Suprapubic skin (tissue), 4 donors: ENCODE measurements around the gene GIMAP8. TPM values are rescaled to one million over a fixed set of nuclear protein-coding genes. Genes with fewer than 3 reads are reported as not detected.

ENCODE experiments used
- DNase-seq, 2 donors: peaks; one replicate each; pipeline ENCODE4 v3.0.0-alpha.2; 2019; ENCODE audit warnings: low spot score in 2 of 2
- H3K27ac ChIP-seq: fragments of 200-600 bp; sonication (generic); one replicate; pipeline ENCODE4 v1.5.1; 2019
- H3K27me3 ChIP-seq: fragments of 200-600 bp; sonication (generic); one replicate; pipeline ENCODE4 v1.5.1; 2019
- H3K36me3 ChIP-seq: fragments of 200-600 bp; sonication (generic); one replicate; pipeline ENCODE4 v1.5.1; 2019
- H3K4me1 ChIP-seq: fragments of 200-600 bp; sonication (generic); one replicate; pipeline ENCODE4 v1.5.1; 2019
- H3K4me3 ChIP-seq: fragments of 200-600 bp; sonication (generic); one replicate; pipeline ENCODE4 v1.5.1; 2019; ENCODE audit warnings: mild to moderate bottlenecking
- H3K9me3 ChIP-seq: fragments of 200-600 bp; sonication (generic); one replicate; pipeline ENCODE4 v1.5.1; 2019
- EP300 ChIP-seq: sonication (generic); formaldehyde crosslinking; IDR thresholded peaks from one replicate; pipeline ENCODE4 v1.6.1; 2017; ENCODE audit warnings: antibody characterized with exemption
- POLR2A ChIP-seq, 2 donors: fragments of 450-650 bp; IDR thresholded peaks; one replicate each; pipeline ENCODE4 v1.6.1; 2017; ENCODE audit warnings: antibody characterized with exemption in 2 of 2, mild to moderate bottlenecking in 2 of 2, moderate library complexity in 2 of 2
- POLR2AphosphoS5 ChIP-seq, 3 donors: sonication (generic); formaldehyde crosslinking; IDR thresholded peaks; one replicate each; pipeline ENCODE4 v1.6.1; 2017; ENCODE audit warnings: antibody characterized with exemption in 3 of 3
- WGBS: methylation state at CpG from one replicate; pipeline ENCODE4 v1.1.5; 2018; 5-methylcytosine and 5-hydroxymethylcytosine counted together
- total RNA-seq, 4 donors: library from RNA; depleted of rRNA; stranded (reverse); fragments of >200 nt; gene quantifications; one replicate each; pipeline ENCODE4 v1.1.0, GENCODE V29; 2016
- TF ChIP-seq, protein P1 (sequence below), 2 donors: fragments of 200-600 bp in 1 of 2; fragments of 450-650 bp in 1 of 2; sonication (generic) in 1 of 2; IDR thresholded peaks; one replicate each; pipeline ENCODE4 v1.5.1; 2016 to 2019; ENCODE audit warnings: antibody characterized with exemption in 2 of 2, mild to moderate bottlenecking in 1 of 2, moderate library complexity in 1 of 2

GIMAP8 gene
- total RNA-seq, result 1 to 10 TPM; 1.5 to 5.6 (median 3.2) TPM

DNA sequence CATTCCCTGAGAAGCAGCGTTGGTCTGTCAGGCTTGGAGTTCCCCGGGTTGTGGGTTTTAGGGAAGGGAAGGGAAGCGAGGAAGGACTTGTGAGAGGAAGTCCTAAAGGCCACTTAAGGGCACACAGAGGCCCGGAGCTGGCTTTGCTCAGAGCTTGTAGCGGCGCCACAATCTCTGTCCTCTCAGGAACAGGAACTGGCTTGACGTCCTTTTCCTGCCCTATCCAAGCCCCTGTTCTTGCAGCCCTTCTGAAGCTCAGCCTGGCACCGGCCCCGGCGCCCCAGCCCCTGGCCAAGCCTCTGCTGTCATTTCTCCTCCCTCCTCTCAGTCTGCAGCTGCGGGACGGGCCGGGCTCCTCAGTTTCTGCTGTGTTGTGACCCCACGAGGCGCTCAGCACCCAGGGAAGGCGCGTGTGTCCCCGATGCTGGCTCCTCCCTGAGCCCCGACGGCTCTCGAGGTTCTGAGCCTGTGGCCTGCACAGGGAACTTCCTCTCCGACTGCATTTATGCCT lies at the start of gene GIMAP8:
GIMAP8 (plus strand) TSS at position 140 of the 511 bp plus-strand sequence. CDS start 16,069 bp downstream, outside the sequence.
- H3K4me3 ChIP-seq, result peak within 1 kb of the TSS; percentile 44
- H3K27me3 ChIP-seq, result peaks cover 9% of the 10 kb centered on the region
- no peaks in the 10 kb centered on the region for H3K9me3 ChIP-seq
- no peak for DNase-seq
- H3K4me1 ChIP-seq, result peaks cover 9% of the 10 kb centered on the region
- H3K27ac ChIP-seq, result peak within 1 kb of the TSS; percentile 74
- 58% methylated on average over 22 of the region's 22 CpGs for WGBS
- TF ChIP-seq POLR2AphosphoS5 (IDR thresholded peaks at IDR 0.05) (no peak), POLR2A (IDR thresholded peaks at IDR 0.05) (no peak)
- H3K36me3 ChIP-seq, result no peaks in the 10 kb centered on the region

DNA sequence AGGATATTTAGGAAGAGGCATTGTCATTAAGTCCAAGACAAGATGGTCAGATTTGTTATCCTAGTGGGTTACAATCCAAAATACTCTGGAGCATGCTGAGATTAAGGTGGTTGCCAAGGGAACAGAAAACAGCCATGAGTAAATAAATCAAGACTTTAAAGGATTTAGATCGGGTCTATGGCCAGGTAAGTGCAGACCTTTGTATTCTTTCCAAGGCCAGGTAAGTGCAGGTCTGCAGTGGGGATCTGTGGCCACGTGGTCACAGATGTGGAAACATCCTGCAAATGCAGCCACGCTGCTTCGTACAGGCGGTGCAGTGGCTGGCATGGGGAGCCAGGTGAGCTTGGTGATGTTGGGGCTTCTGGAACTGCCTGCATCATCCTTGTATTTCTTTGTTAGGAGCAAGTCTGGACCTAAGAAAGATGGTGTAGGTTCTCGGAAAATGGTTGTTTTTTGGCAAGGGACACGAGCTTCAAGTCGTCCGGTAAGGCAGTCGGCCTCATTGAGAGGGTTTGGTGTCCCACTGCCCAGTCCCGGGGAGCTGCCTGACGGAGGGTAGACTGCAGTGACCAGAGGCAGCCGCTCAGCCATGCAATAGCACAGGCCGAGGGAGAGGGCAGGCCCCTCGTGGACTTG lies 49.5 kb upstream of the GIMAP8 start:
- H3K4me3 ChIP-seq, result no peak overlapping the region
- peaks cover 28% of the 10 kb centered on the region for H3K4me1 ChIP-seq
- H3K27me3 ChIP-seq, result no peaks in the 10 kb centered on the region
- DNase-seq, result peak; percentile 17 to 65
- no peaks in the 10 kb centered on the region for H3K9me3 ChIP-seq
- WGBS, result 84% methylated on average over 15 of the region's 15 CpGs
- TF ChIP-seq POLR2A (IDR thresholded peaks at IDR 0.05) (no peak), EP300 (no peak), POLR2AphosphoS5 (IDR thresholded peaks at IDR 0.05) (no peak)
- TF ChIP-seq, protein P1, sequence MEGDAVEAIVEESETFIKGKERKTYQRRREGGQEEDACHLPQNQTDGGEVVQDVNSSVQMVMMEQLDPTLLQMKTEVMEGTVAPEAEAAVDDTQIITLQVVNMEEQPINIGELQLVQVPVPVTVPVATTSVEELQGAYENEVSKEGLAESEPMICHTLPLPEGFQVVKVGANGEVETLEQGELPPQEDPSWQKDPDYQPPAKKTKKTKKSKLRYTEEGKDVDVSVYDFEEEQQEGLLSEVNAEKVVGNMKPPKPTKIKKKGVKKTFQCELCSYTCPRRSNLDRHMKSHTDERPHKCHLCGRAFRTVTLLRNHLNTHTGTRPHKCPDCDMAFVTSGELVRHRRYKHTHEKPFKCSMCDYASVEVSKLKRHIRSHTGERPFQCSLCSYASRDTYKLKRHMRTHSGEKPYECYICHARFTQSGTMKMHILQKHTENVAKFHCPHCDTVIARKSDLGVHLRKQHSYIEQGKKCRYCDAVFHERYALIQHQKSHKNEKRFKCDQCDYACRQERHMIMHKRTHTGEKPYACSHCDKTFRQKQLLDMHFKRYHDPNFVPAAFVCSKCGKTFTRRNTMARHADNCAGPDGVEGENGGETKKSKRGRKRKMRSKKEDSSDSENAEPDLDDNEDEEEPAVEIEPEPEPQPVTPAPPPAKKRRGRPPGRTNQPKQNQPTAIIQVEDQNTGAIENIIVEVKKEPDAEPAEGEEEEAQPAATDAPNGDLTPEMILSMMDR (IDR thresholded peaks at IDR 0.05), result no peak
- H3K36me3 ChIP-seq, result peaks cover 20% of the 10 kb centered on the region
- H3K27ac ChIP-seq, result no peak overlapping the region

DNA sequence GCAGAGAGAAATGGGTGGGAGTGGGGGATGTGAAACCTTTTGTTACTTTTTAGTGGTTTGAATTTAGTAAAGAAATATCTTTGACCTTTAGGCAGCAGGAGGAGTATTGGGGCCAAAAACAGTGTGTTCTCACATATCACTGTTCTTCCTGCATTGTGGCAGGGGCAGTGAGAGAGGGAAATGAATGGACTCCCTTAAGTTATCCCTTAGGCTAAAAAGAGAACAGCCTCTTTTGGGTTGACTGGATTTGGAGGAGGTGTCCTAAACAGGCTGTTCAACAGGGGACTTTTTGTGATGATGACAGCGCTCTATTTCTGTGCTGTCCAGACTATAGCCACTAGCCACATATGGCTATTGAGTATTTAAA lies 49.0 kb upstream of the GIMAP8 start:
- TF ChIP-seq POLR2A (IDR thresholded peaks at IDR 0.05) (no peak), EP300 (no peak), POLR2AphosphoS5 (IDR thresholded peaks at IDR 0.05) (no peak)
- TF ChIP-seq, protein P1 (IDR thresholded peaks at IDR 0.05), result no peak
- no peak overlapping the region for H3K27ac ChIP-seq
- WGBS, result 100% methylated on average over 1 of the region's 1 CpG

DNA sequence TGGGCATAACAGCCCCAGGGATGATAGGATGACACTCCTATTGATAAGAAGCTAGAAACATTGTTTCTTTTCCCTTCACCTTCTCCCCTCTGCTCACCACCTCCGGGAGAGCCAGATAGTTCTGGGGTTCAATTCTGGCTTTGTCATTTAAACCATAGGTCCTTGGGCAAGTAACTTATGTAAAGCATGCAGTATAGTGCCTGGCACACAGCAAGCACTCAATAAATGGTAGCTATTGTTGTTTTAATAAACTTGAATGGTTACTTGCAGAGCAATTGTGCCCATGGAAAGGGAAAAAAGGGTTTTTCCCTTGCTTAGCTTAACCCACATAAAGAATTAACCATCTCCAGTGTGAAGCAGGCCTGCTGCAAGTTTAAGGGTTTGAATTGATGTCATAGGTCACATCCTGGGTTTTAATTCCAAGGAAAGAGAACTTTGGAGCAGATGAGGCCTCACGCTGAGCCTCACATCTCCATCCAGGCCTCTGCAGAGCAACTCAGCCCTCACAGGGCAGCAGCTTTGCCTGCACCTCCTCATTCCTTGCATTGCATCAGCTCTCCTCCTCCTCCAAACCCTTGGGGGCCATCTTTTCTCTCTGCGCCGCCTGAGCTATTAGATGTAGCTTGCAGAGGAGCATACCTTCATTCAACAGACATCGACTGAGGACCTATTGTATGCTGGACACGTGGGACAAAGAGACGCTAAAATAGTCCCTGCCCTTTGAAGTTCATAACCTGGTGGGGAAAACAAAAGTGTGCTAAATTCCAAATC lies 48.4 kb upstream of the GIMAP8 start:
- DNase-seq, result peak in 1 of 2 donors; percentile 38
- Histone ChIP-seq H3K27ac (no peak overlapping the region), H3K4me1 (peaks cover 40% of the 10 kb centered on the region), H3K9me3 (no peaks in the 10 kb centered on the region), H3K27me3 (no peaks in the 10 kb centered on the region), H3K4me3 (no peak overlapping the region), H3K36me3 (peaks cover 13% of the 10 kb centered on the region)
- WGBS, result 75% methylated on average over 7 of the region's 7 CpGs
- TF ChIP-seq POLR2AphosphoS5 (IDR thresholded peaks at IDR 0.05) (no peak), POLR2A (IDR thresholded peaks at IDR 0.05) (no peak), EP300 (no peak)
- TF ChIP-seq, protein P1 (IDR thresholded peaks at IDR 0.05), result no peak

More for the DNA sequence above, 49.0 kb upstream of the GIMAP8 start:
- H3K4me1 ChIP-seq, result peaks cover 33% of the 10 kb centered on the region
- peaks cover 18% of the 10 kb centered on the region for H3K36me3 ChIP-seq
- H3K27me3 ChIP-seq, result no peaks in the 10 kb centered on the region
- no peak for DNase-seq
- no peak overlapping the region for H3K4me3 ChIP-seq
- H3K9me3 ChIP-seq, result no peaks in the 10 kb centered on the region

DNA sequence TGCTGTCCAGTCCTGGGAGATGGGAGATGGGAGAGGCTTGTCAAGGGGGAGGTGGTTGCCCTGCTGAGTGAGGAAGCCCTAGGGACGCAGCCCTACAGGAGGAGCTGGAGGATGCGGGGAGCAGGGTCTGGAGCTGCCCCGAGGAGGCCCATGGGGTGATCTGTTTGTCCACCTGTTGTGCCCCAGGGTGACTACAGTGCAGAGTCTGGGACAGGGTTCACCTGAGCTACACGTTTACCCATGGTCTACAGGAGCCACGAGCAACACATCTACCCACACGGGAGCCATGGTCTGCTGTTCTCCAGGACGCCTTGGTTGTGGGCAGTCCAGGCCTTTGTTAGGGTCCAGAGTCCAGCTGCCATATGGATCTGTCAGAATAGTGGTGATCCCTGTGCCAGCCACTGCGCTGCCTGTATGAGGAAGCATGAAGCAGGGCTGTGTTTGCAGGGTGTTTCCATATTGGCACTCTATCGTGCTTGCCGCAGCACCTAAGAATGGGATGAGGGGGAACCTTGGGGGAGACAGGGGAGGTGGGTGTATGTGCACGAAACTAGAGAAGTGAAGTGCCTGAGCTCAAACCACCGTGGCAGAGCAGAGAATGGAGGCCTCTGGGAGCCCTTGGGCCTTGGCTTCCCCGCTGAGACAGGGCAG lies 47.6 kb upstream of the GIMAP8 start:
- H3K27me3 ChIP-seq, result no peaks in the 10 kb centered on the region
- 93% methylated on average over 9 of the region's 13 CpGs for WGBS
- no peak overlapping the region for H3K27ac ChIP-seq
- H3K36me3 ChIP-seq, result peaks cover 9% of the 10 kb centered on the region
- H3K4me1 ChIP-seq, result peaks cover 43% of the 10 kb centered on the region
- no peaks in the 10 kb centered on the region for H3K9me3 ChIP-seq
- DNase-seq, result peak in 1 of 2 donors; percentile 52
- TF ChIP-seq POLR2A (IDR thresholded peaks at IDR 0.05) (no peak), POLR2AphosphoS5 (IDR thresholded peaks at IDR 0.05) (no peak), EP300 (no peak)
- TF ChIP-seq, protein P1 (IDR thresholded peaks at IDR 0.05), result no peak
- no peak overlapping the region for H3K4me3 ChIP-seq
